ENCODE results near the gene FAT3. TPM values are rescaled to one million over a fixed set of nuclear protein-coding genes. Genes with fewer than 3 reads are reported as not detected.

The FAT3 gene
- polyA plus RNA-seq (ENCODE audit: insufficient read length in 4 of 4): 1 to 10 TPM; 5.9 to 8.7 (median 8.3) TPM

GRCh38 chr11:92224407-92225124 is at the start of gene FAT3:
Gene FAT3 (plus strand): TSS chr11:92224818. CDS start chr11:92352113, 127,295 bp downstream.
- peak in 2 of 4 donors; percentile 62 to 70 for DNase-seq (ENCODE audit: low read depth in 4 of 4, low spot score in 3 of 4)

- DNase-seq (ENCODE audit: low read depth in 4 of 4, low spot score in 3 of 4): no peak
These were observed 45.5 kb upstream of the FAT3 start for GRCh38 chr11:92179017-92179670.

GRCh38 chr11:92180226-92180625 is 44.4 kb upstream of the FAT3 start:
- no peak for DNase-seq (ENCODE audit: low read depth in 4 of 4, low spot score in 3 of 4)

- peak in 1 of 4 donors; percentile 5 for DNase-seq (ENCODE audit: low read depth in 4 of 4, low spot score in 3 of 4)
These were observed 43.9 kb upstream of the FAT3 start for GRCh38 chr11:92180664-92181251.

GRCh38 chr11:92190535-92191206 is 33.9 kb upstream of the FAT3 start:
- DNase-seq (ENCODE audit: low read depth in 4 of 4, low spot score in 3 of 4): no peak

GRCh38 chr11:92192141-92192540 is 32.5 kb upstream of the FAT3 start:
- no peak for DNase-seq (ENCODE audit: low read depth in 4 of 4, low spot score in 3 of 4)

GRCh38 chr11:92198268-92198667 is 26.4 kb upstream of the FAT3 start:
- no peak for DNase-seq (ENCODE audit: low read depth in 4 of 4, low spot score in 3 of 4)

GRCh38 chr11:92199991-92200390 is 24.6 kb upstream of the FAT3 start:
- DNase-seq (ENCODE audit: low read depth in 4 of 4, low spot score in 3 of 4): no peak

- DNase-seq (ENCODE audit: low read depth in 4 of 4, low spot score in 3 of 4): no peak
These were observed 19.9 kb upstream of the FAT3 start for GRCh38 chr11:92204731-92205130.

GRCh38 chr11:92206441-92206840 is 18.2 kb upstream of the FAT3 start:
- DNase-seq (ENCODE audit: low read depth in 4 of 4, low spot score in 3 of 4): no peak

- peak in 1 of 4 donors; percentile 33 for DNase-seq (ENCODE audit: low read depth in 4 of 4, low spot score in 3 of 4)
These were observed 12.9 kb upstream of the FAT3 start for GRCh38 chr11:92211576-92212167.

GRCh38 chr11:92212530-92212929 is 12.1 kb upstream of the FAT3 start:
- DNase-seq (ENCODE audit: low read depth in 4 of 4, low spot score in 3 of 4): no peak

GRCh38 chr11:92216789-92217188 is 7.8 kb upstream of the FAT3 start:
- no peak for DNase-seq (ENCODE audit: low read depth in 4 of 4, low spot score in 3 of 4)

GRCh38 chr11:92219476-92219875 is 5.1 kb upstream of the FAT3 start:
- DNase-seq (ENCODE audit: low read depth in 4 of 4, low spot score in 3 of 4): no peak

GRCh38 chr11:92222701-92223100 is 1.9 kb upstream of the FAT3 start:
- DNase-seq (ENCODE audit: low read depth in 4 of 4, low spot score in 3 of 4): no peak

GRCh38 chr11:92224054-92224406 is 588 bp upstream of the FAT3 start:
- peak in 1 of 4 donors; percentile 12 for DNase-seq (ENCODE audit: low read depth in 4 of 4, low spot score in 3 of 4)

- peak in 1 of 4 donors; percentile 25 for DNase-seq (ENCODE audit: low read depth in 4 of 4, low spot score in 3 of 4)
These were observed 528 bp downstream of the FAT3 start for GRCh38 chr11:92225125-92225567.

- DNase-seq (ENCODE audit: low read depth in 4 of 4, low spot score in 3 of 4): peak in 2 of 4 donors; percentile 35 to 44
These were observed 1.1 kb downstream of the FAT3 start for GRCh38 chr11:92225568-92226330.

GRCh38 chr11:92226331-92227229 is 2.0 kb downstream of the FAT3 start:
- peak in 2 of 4 donors; percentile 23 to 38 for DNase-seq (ENCODE audit: low read depth in 4 of 4, low spot score in 3 of 4)
